ENCODE results near the gene AKR1E2.

The AKR1E2 gene

GRCh38 chr10:4815646-4816180 lies 10.3 kb upstream of the AKR1E2 start:
- DNase-seq: peak in 1 of 2 donors; percentile 24

GRCh38 chr10:4816966-4817365 lies 9.0 kb upstream of the AKR1E2 start:
- DNase-seq: no peak

GRCh38 chr10:4819067-4819466 lies 6.9 kb upstream of the AKR1E2 start:
- DNase-seq: no peak

- no peak for DNase-seq
These were observed 6.3 kb upstream of the AKR1E2 start for GRCh38 chr10:4819707-4820106.

GRCh38 chr10:4820804-4821401 lies 5.1 kb upstream of the AKR1E2 start:
- peak in 1 of 2 donors; percentile 14 for DNase-seq

- DNase-seq: no peak
These were observed 3.8 kb upstream of the AKR1E2 start for GRCh38 chr10:4822208-4822607.

- DNase-seq: no peak
These were observed 1.2 kb upstream of the AKR1E2 start for GRCh38 chr10:4824791-4825310.

- no peak for DNase-seq
These were observed 545 bp upstream of the AKR1E2 start for GRCh38 chr10:4825456-4825867.

GRCh38 chr10:4826792-4827324 lies 851 bp downstream of the AKR1E2 start:
- no peak for DNase-seq

- DNase-seq: no peak
These were observed 2.0 kb downstream of the AKR1E2 start for GRCh38 chr10:4828005-4828404.

GRCh38 chr10:4830551-4830950 lies 4.5 kb downstream of the AKR1E2 start:
- no peak for DNase-seq

- DNase-seq: no peak
These were observed 5.1 kb downstream of the AKR1E2 start for GRCh38 chr10:4831091-4831490.

- no peak for DNase-seq
These were observed 7.3 kb downstream of the AKR1E2 start for GRCh38 chr10:4833286-4833685.

- no peak for DNase-seq
These were observed 8.9 kb downstream of the AKR1E2 start for GRCh38 chr10:4834898-4835405.

- peak in 1 of 2 donors; percentile 40 for DNase-seq
These were observed 9.5 kb downstream of the AKR1E2 start for GRCh38 chr10:4835494-4835918.

GRCh38 chr10:4836416-4836969 lies 10.5 kb downstream of the AKR1E2 start:
- no peak for DNase-seq

GRCh38 chr10:4837551-4837950 lies 11.5 kb downstream of the AKR1E2 start:
- no peak for DNase-seq

GRCh38 chr10:4838743-4839142 lies 12.7 kb downstream of the AKR1E2 start:
- DNase-seq: no peak

- DNase-seq: no peak
These were observed 13.3 kb downstream of the AKR1E2 start for GRCh38 chr10:4839353-4839752.

GRCh38 chr10:4840151-4840550 lies 14.1 kb downstream of the AKR1E2 start:
- no peak for DNase-seq

GRCh38 chr10:4843525-4844180 lies 17.6 kb downstream of the AKR1E2 start:
- no peak for DNase-seq

GRCh38 chr10:4844864-4845263 lies 18.9 kb downstream of the AKR1E2 start:
- no peak for DNase-seq

- DNase-seq: no peak
These were observed 19.8 kb downstream of the AKR1E2 start for GRCh38 chr10:4845766-4846165.

- no peak for DNase-seq
These were observed 20.8 kb downstream of the AKR1E2 start for GRCh38 chr10:4846775-4847174.
